ENCODE results near the gene SALL1.

GRCh38 chr16:51152691-51153576, 1.9 kb upstream of the SALL1 start:
- no peak for TF ChIP-seq CTCF (IDR thresholded peaks at IDR 0.05; ENCODE audit: low read depth, low read length)
- no peak for TF ChIP-seq EZH2phosphoT487 (IDR thresholded peaks at IDR 0.05; ENCODE audit: low read depth)

Measured in OCI-LY3 (cell line).